GM18868 (cell line): ENCODE measurements around the gene CYB5A.

Source experiments
- ATAC-seq: cut with Tn5 transposase; IDR thresholded peaks from one replicate; pipeline ENCODE4 v1.9.1; 2021; ENCODE audit warnings: mild to moderate bottlenecking, moderate library complexity; ENCODE audit not compliant: unreplicated experiment

The CYB5A gene

DNA sequence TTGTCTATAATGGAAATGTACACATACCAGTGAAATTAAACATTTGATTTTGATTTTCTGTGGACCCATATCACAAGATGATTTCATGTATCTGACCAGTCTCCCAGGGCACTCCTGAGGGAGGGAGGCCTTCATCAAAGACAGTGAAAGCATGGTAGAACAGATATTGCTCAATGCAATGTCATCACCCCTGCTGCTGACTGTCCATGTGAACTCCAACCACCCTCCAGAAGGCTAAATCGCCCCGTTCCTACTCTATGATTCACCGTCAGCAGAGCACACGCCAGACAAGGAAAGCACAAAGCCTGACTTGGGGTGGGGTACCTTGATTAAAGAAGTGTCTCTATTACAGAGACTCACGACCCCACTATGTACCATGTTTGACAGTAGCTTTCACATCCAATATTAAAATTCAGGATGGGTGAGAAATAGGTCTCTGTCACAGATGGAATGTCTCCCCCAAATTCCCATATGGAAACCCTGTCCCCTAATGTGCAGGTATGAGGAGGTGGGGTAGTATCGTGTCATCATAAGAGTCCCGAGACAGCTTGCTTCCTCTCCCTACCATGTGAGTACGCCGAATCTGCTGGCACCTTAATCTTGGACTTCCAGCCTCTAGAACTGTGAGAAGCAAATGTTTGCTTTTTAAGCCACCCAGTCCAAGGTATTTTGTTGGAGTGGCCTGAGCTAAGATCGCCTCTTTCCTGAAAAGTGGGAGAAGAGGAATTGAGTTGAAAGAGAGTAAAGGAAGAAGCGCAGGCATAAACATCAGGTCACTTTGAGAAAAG, 42.4 kb downstream of the CYB5A start:
- no peak for ATAC-seq

DNA sequence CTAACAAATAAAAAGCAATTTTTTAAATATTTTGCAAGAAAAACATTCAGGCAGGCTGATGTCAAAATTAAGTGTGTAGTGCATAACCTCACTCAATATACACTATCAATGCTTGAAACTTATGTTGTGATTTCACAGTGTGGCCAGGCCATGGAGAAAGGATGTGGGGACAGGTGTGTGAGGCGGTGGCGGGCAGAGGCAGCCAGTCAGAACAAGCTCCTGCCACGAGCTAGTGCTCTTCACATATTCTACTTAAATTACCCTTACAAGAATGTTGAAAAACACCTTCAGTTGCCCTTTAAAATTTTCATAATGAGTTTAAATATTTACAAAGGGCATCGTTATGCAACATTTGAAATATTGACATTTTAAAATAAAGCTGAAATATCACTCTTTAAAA, 43.2 kb downstream of the CYB5A start:
- ATAC-seq: peak; percentile 84

GRCh38 chr18:74248189-74248588, 43.6 kb downstream of the CYB5A start:
- peak; percentile 19 for ATAC-seq

- no peak for ATAC-seq
Observed at GRCh38 chr18:74244554-74244953, 47.2 kb downstream of the CYB5A start.

- ATAC-seq: no peak
Observed at GRCh38 chr18:74243127-74243526, 48.6 kb downstream of the CYB5A start.

DNA sequence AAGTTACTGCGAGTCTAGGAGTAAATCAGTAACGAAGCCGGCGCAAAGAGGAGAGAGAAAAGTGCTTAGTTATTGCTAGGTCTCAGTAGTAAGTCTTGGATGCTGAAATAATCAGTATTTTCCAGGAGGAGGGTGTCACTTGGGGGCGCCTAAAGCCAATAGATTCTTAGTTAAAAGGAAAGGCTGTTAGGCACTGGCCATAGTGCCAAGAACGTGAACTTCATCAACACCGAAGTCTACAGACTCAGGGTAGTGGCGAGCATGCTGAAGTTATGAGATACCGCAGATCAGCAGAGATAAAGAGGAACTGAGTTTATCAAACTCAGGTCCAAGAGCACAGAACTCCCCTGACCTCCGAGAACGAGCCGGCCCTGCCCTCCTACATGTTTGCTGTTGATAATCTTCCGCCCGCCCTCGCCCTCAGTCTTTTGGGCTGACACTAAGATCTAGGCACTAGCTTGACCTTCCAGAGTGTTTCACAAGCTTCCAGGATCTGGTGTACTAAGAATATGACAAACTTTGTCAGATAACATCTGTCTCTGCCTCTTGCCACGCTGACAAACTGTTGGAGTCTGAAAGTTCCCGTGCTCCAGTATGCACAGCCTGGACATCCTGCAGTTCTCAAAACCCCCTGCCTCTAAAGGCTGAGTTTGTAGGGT, 49.2 kb downstream of the CYB5A start:
- ATAC-seq: no peak

DNA sequence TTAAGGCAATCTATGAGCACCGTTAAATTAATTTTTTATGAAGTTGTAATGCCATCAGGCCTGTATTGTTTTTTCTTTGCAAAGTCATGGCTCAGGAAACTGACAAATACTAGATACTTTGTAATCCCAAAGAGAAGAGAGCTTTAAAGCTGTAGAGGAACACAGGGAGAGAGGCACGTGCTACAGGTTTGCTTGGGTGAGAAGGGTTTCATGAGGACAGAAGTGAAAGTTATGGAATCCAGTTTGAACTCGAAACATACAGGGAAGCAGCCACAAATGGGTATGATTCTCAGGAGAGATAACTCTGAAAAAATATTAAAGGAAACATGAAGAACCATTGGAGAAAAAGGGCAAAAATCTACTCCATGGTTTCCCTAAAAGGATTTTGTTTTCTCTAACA, 49.8 kb downstream of the CYB5A start:
- no peak for ATAC-seq

- no peak for ATAC-seq
Observed at GRCh38 chr18:74241426-74241825, 50.3 kb downstream of the CYB5A start.

- ATAC-seq: no peak
Observed at GRCh38 chr18:74239567-74239966, 52.2 kb downstream of the CYB5A start.

DNA sequence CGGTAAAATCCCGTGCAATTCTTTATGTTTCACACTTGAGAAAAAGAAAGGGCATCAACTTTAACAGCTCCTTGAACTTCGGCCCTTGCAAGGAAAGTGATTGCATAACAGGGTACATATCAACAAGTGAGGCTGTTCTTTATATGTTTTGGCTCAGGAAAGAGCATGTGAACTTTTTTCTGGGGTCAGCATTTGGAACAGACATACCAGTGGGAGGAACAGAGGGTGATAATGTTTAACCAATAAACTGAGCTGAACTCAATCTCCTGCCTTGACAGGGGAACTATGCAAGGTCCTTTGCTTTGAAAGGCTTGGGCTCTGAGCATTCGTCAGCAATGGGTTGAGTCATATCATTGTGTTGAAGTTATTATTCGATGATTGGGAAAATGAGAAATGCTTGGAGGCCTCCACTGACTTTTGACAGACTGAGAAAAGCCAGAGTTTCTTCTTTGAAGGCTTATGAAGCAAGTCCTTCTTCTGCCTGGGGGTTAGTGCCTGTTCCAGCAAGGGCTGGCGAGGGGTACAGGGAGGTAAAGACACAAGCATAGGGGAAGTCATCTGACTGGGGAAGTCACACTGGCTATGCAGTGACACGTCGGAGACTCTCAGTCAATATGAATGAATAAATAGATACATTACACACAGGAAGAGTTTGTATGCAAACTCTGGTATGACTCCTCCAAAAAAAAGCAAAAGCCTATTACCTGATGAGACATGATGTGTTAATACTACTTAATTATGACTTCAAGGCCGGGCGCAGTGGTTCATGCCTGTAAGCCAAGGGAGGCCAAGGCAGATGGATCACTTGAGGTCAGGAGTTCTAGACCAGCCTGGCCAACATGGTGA, 57.2 kb downstream of the CYB5A start:
- ATAC-seq: no peak

DNA sequence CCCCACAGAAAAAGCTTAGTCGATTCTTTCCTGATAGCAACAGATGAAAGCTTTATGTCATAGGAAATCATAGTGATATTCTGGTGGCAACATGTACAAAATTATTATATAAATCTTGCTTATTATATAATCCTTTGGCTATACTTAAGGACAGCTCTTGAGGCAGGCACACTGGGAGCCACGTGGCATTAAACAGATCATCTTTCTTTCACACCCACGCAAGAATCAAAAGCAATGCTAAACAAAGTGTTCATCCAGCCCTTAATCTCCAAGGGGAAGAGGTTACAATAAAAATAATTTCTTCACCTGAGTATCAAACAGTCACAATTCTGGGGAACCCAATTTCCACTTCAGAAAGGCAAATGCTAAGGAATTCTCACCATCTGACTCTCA, 57.8 kb downstream of the CYB5A start:
- no peak for ATAC-seq

DNA sequence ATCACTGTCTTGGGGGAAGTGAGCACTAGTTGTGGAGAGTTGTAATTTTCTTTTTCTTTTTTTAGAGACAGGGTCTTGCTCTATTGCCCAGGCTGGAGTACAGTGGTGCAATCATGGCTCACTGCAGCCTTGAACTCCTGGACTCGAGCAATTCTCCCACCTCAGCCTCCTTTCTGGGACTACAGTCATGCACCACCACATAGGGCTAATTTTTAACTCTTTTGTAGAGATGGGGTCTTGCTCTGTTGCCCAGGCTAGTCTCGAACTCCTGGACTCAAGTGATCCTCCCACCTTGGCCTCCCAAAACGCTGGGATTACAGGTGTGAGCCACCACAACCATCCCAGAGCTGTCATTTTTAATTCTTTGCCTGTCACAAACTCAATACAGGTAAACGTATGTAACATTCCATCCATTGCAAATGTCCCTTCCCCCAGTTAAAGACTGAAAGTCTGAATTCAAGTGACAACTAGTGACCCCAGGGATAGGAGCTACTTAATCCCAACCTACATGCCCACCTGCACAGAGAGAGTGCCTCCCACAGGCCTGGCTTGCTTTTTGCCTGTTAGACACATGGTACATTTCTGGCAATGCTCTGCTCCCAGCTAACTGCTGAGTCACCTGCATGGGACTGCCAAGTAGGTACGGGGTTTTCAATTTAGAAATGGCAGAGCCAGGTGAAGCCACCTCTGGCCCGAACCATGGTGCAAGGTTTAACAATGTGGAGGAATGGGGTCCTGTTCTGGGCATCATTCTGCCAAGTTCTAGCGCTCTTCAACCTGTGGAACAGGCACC, 60.6 kb downstream of the CYB5A start:
- no peak for ATAC-seq

DNA sequence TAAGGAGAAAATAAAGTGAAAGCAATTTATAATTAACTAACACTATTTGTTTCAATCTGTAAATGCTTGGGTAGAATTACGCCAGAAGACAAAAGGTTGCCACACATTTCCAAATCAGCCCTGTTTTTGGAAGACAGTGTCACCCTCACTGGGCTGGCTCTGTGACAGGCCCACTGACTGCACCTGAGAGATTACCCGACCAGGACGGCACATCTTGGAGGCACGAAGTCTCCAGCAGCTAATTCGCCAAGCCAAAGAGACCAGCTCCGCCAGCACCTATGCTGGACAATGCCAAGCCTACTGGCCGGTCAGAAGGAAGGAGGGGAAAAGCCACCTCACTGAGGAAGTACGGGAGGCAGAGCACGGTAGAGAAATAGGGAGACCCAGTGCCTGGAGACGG, 61.9 kb downstream of the CYB5A start:
- no peak for ATAC-seq

DNA sequence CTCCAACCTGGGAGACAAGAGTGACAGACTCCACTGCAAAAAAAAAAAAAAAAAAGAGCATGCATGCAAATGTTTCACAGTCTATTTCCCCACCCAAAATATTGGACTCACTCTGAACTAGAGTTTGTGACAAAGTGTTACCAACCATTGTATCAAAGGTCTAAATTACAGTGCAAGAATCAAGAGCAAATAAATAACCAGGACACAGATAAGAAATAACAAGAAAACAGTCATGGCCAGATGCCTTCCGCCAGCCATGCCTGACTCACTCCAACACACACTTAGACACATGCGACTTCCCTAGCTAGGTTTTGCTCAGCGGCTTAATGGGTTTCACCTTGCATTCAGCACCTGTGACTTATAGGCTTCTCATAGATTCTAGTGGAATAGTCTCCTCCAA, 62.8 kb downstream of the CYB5A start:
- no peak for ATAC-seq

- ATAC-seq: no peak
Observed at GRCh38 chr18:74228312-74228711, 63.5 kb downstream of the CYB5A start.

DNA sequence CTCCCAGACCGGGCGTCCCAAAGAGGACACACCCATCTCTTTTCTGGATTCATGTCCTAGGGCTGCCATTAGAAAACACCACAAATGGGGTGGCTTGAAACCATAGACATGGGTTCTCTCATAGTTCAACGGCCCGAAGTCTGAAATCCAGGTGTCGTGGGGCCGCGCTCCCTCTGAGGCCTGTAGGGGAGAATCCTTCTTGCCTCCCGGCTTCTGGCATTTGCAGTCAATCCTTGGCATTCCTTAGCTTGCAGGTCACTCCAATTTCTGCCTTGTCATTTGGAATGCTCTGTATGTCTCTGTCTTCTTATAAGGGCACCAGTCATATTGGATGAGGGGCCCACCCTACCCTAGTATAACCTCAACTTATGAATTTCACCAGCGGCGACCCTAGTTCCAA, 65.1 kb downstream of the CYB5A start:
- ATAC-seq: no peak

DNA sequence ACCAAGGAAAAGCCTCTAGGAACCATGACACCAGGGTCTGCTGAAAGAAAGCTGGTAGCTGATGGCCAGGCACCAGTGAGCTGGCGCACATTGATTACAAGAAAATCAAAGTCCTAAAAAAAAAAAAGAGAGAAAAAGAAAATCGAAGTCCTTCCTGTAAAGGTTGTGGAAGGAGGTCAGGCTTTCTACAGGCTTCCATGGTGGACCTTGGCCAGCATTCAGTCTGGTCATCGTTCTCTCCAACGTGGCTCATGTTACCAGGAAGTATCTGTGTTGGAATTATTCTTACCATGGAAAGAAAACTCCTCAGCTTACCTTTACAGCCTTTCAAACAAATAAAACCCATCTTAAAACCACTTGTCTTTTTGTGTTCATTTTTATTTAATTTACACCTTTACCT, 65.6 kb downstream of the CYB5A start:
- ATAC-seq: no peak

- no peak for ATAC-seq
Observed at GRCh38 chr18:74225193-74225840, 66.4 kb downstream of the CYB5A start.

DNA sequence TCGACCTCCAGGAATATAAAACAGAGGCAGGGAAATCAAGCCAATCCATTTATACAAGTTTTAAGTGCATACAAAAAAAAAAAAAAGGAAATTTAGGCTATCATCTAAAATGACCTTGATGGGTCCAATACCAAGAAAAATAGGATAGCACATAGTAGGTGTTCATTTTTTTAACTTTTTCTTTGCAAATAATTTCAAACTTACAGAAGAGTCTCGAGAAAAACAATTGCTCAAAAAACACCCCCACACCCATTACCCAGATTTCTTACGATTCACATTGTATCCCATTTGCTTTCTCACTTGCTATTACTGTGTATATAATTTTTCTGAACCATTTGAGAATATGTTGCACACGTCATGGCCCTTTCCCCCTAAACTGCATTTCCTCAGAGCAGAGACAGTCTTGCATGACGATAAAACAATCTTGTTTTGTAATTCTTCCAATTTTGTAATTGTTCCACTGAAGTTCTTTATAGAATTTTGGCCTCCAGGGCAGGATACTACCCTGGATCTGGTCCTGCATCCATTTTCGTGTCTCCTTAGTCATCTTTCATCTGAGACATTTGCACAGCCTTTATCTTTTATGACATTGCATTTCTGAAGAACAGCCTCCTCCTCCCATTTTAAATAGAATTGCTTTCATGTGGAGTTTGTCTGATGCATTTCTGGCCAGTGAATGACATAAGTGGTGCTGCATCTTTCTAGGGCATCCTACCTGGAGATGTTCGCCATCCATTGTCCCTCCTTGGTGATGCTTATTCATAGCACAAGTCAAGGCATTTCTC, 68.9 kb downstream of the CYB5A start:
- ATAC-seq: no peak

DNA sequence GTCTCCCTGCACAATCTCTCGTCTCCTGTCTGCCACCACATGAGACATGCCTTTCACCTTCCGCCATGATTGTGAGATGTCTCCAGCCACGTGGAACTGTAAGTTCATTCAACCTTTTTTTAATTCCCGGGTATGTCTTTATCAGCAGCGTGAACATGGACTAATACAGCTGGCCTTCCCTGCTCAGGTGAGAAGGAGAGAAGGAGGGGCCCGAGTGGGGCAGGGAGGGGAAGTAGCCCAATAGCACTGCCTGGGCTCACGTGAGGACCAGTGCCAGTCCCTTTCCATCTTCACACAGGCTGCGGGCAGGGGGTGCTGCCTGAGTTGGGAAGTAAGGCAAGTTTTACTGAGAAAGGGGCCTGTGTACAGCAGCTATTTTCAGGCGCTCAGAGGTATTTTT, 70.7 kb downstream of the CYB5A start:
- no peak for ATAC-seq
